ENCODE measurements around the gene RPS5. TPM values are rescaled to one million over a fixed set of nuclear protein-coding genes. Genes with fewer than 3 reads are reported as not detected.

The RPS5 gene
- total RNA-seq, 1 experiment from 2014 or later: 1,400 TPM

DNA sequence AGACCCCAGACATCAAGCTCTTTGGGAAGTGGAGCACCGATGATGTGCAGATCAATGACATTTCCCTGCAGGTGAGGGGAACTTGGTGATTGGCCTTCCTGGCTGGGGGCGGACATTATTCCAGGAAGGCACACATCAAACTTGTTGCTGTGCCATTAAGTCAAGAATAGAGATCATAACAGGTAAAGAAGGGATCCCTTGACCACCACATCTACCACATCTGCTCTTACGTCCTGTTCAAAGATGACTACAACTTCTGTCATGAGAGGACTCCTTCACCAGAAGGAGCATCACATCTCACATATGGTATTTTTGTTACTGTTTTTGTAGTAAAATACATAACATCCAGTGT, 1.1 kb downstream of the RPS5 start:
- no peak overlapping the region for H2BK5ac ChIP-seq (ENCODE audit: insufficient read length, low read length)
- H3K14ac ChIP-seq (ENCODE audit: insufficient read depth, low read length): no peak overlapping the region
- no peak overlapping the region for H4K8ac ChIP-seq (replicated peaks; ENCODE audit: insufficient read length, low read depth, low read length)
- no peak overlapping the region for H3K27ac ChIP-seq (ENCODE audit: insufficient read length, low read depth, low read length)
- H4K5ac ChIP-seq (ENCODE audit: insufficient read length, low read depth, low read length): no peak overlapping the region
- H3K4me3 Mint-ChIP-seq: peak overlapping the region; percentile 95 to 99
- H3K79me2 ChIP-seq (ENCODE audit: insufficient read depth, low read length): peaks cover 10% of the 10 kb centered on the region; the same call in 1 of the 2 replicates
- no peak overlapping the region for H3K4ac ChIP-seq (ENCODE audit: low read depth, low read length)
- peaks cover 3% of the 10 kb centered on the region for H3K79me1 ChIP-seq (ENCODE audit: insufficient read depth, low read depth, low read length, poor library complexity, severe bottlenecking)
- peak overlapping the region; percentile 94 for H3K4me2 ChIP-seq (ENCODE audit: insufficient read depth, insufficient read length, low read length)
- no peaks in the 10 kb centered on the region for H3K27me3 Mint-ChIP-seq (ENCODE audit: low read depth)
- H3K9me3 ChIP-seq (ENCODE audit: control insufficient read depth, low read depth, low read length): no peaks in the 10 kb centered on the region
- H3K18ac ChIP-seq (ENCODE audit: insufficient read length, low read depth, low read length): no peak overlapping the region
- H3K4me1 ChIP-seq (ENCODE audit: insufficient read depth, low read length): peaks cover 4% of the 10 kb centered on the region; the same call in 1 of the 2 replicates
- H2BK20ac ChIP-seq (ENCODE audit: low read depth, low read length, poor library complexity, severe bottlenecking): no peak overlapping the region
- WGBS (ENCODE audit: extremely low coverage, insufficient read length, low lambda C conversion rate): no CpG with 5 or more reads among the region's 3 CpGs
- no peak overlapping the region for H3K23ac ChIP-seq (ENCODE audit: insufficient read length, low read depth, low read length)
- no peak overlapping the region for H3T11ph ChIP-seq (ENCODE audit: low read length)
- H3K9ac ChIP-seq (ENCODE audit: extremely low read depth, insufficient read length, low read length): peak overlapping the region; percentile 85
- H3K9me3 Mint-ChIP-seq: no peaks in the 10 kb centered on the region
- no peak overlapping the region for H2AK5ac ChIP-seq (ENCODE audit: insufficient read length, low read length)
- H4K20me1 ChIP-seq (ENCODE audit: control insufficient read depth, insufficient read depth, insufficient read length): no peaks in the 10 kb centered on the region
- no peaks in the 10 kb centered on the region for H3K27me3 ChIP-seq (ENCODE audit: insufficient read depth, low read length)
- no peak overlapping the region for H2BK12ac ChIP-seq (ENCODE audit: insufficient read length, low read depth, low read length)
- H3K36me3 Mint-ChIP-seq (ENCODE audit: insufficient read depth in 1 of 3, low read depth in 3 of 3): peaks cover 45 to 53% (median 46%) of the 10 kb centered on the region in 3 experiments
- no peak overlapping the region for H2BK15ac ChIP-seq (ENCODE audit: low read depth, low read length)
- H3K56ac ChIP-seq (ENCODE audit: insufficient read length, low read depth, low read length): no peak overlapping the region
- no peak overlapping the region for H2AFZ ChIP-seq (ENCODE audit: low read length)
- peak; percentile 24 for DNase-seq
- peak overlapping the region; percentile 68 to 95 (median 93); a peak in 4 of 7 replicates for H3K27ac Mint-ChIP-seq
- peaks cover 22 to 30% of the 10 kb centered on the region in 2 experiments for H3K4me1 Mint-ChIP-seq
- H4K91ac ChIP-seq (ENCODE audit: insufficient read length, low read depth, low read length): no peak overlapping the region
- TF ChIP-seq, protein P1, sequence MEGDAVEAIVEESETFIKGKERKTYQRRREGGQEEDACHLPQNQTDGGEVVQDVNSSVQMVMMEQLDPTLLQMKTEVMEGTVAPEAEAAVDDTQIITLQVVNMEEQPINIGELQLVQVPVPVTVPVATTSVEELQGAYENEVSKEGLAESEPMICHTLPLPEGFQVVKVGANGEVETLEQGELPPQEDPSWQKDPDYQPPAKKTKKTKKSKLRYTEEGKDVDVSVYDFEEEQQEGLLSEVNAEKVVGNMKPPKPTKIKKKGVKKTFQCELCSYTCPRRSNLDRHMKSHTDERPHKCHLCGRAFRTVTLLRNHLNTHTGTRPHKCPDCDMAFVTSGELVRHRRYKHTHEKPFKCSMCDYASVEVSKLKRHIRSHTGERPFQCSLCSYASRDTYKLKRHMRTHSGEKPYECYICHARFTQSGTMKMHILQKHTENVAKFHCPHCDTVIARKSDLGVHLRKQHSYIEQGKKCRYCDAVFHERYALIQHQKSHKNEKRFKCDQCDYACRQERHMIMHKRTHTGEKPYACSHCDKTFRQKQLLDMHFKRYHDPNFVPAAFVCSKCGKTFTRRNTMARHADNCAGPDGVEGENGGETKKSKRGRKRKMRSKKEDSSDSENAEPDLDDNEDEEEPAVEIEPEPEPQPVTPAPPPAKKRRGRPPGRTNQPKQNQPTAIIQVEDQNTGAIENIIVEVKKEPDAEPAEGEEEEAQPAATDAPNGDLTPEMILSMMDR (conservative IDR thresholded peaks at IDR 0.05): no peak
- peaks cover 7% of the 10 kb centered on the region for H3K23me2 ChIP-seq (ENCODE audit: insufficient read length, low read depth, low read length, poor library complexity, severe bottlenecking)
- H2BK120ac ChIP-seq (ENCODE audit: low read depth, low read length, poor library complexity, severe bottlenecking): no peak overlapping the region

All from H9 (cell line).